ENCODE measurements around the gene UGT2B11.
A peak's percentile ranks its signal among the peaks of the same experiment; 100 is the strongest.
"Not testable (repeated sequence)": the region's sequence is repeated elsewhere in the genome, so short reads cannot be mapped to it uniquely, and the experiment has no call there.

The UGT2B11 gene

DNA sequence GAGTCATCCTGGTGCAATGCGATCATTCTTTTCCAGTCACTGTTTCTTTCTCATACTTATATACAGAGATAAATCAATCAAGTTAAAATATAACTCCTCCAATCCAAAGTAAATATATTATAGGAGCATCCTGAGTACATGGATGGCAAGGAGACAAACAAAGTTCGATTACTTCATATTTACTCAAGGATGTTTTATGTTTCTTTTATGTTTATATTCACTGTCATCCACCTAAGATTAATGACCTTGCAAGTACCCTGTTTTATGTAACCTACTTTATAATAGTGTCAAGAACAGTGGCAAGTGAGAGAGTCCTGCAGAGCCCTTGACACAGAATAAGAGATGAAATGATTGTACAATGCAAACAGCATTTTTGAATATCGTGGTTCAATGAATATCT is at the start of gene UGT2B11:
TSS of gene UGT2B11 (minus strand) at position 33 of the 400 bp plus-strand sequence. CDS start at position 7, 26 bp downstream.
- DNase-seq (ENCODE audit: low spot score): no peak

DNA sequence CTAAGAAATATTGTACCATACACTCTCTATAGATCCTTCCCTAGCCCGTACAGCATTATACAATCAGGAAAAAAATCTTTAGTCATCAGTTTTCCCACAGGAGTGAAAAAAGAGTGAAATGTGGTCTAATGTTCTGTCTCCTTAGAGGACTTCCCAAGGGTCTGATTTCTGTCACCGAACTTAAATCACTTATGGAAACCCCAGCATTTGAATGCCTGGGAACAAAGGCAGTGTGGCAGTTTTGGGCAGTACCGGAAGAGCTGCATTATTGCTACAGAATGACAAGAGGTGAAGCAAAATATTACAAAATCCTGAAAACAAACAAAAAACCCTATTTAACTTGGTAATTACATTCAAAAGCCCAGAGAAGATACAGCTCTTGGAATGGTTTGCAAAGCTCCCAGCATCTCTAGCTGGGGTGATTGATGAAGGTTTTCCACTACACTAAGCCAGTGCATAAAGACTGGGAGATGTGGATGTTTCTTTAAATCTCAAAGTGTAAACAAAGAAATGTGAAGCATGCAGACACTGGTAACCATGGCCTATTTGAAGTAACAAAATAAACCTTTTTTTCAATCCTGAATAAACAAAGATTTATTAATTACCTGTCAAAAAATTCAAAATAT is 38.7 kb upstream of the UGT2B11 start:
- DNase-seq (ENCODE audit: low spot score): not testable (repeated sequence)

DNA sequence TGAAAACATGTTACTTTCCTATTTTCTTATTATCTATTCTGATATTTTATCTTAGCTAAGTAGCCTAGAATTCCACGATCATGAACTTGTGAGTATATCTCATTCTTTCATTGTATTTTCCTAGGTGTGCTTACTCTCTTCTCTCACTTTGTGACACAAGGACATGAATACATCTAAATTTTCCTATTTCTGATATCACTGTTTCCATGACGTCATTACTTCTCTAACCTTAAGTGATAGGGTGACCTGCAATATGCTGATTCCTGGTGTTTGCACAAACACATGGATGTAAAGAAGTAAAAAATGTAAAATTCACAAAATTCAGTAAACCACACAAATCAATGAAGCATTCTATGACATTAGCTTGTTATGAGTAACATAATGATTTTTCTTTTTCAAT is 36.3 kb upstream of the UGT2B11 start:
- DNase-seq (ENCODE audit: low spot score): not testable (repeated sequence)

DNA sequence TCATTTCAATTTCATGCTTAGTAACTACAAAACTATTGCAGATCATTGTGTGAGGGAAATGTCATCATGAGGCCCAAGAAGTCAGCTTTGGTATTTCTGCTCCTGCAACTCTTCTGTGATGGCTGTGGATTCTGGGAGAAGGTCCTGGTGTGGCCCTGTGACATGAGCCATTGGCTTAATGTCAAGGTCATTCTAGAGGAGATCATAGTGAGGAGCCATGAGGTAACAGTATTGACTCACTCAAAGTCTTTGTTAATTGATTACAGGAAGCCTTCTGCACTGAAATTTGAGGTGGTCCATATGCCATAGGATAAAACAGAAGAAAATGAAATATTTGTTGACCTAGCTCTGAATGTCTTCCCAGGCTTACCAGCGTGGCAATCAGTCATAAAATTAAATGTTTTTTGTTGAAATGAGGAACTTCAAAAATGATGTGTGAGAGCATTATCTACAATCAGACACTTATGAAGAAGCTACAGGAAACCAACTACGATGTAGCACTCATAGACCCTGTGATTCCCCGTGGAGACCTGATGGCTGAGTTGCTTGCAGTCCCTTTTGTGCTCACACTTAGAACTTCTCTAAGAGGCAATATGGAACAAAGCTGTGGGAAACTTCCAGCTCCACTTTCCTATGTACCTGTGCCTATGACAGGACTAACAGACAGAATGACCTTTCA is 28.2 kb upstream of the UGT2B11 start:
- not testable (repeated sequence) for DNase-seq (ENCODE audit: low spot score)

DNA sequence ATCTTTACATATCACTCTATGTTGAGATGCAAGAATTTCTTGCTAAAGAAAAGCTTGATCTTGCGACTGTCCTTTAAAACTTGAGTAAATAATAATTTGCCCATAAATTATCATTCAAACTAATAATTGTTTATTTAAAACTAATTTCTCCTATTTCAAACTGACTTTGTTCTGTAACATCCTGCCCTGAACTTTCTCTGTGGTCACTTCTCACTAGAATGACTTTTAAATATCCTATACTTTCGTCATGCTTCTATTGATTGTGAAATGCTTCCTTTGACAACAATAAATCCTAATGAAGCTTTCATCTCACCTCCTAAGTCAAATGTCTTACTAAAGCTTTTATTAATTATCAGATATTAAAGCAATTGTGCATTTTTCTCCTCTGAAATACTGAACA is 27.2 kb upstream of the UGT2B11 start:
- not testable (repeated sequence) for DNase-seq (ENCODE audit: low spot score)

DNA sequence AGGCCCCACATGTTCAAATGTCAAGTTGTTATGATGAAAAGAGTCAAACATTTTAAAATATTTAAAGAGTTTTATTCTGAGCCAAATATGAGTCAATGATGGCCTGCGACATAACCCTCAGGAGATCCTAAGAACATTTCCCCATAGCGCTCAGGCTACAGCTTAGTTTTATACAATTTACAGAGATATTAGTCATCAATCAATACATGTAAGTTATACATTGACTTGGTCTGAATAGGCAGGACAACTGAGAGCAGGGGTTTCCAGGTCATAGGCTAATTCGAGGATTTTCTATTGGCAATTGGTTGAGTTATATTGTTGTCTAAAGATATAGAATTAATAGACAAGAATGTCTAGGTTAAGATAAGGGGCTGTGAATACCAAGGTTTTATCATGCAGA is 26.2 kb upstream of the UGT2B11 start:
- DNase-seq (ENCODE audit: low spot score): not testable (repeated sequence)

DNA sequence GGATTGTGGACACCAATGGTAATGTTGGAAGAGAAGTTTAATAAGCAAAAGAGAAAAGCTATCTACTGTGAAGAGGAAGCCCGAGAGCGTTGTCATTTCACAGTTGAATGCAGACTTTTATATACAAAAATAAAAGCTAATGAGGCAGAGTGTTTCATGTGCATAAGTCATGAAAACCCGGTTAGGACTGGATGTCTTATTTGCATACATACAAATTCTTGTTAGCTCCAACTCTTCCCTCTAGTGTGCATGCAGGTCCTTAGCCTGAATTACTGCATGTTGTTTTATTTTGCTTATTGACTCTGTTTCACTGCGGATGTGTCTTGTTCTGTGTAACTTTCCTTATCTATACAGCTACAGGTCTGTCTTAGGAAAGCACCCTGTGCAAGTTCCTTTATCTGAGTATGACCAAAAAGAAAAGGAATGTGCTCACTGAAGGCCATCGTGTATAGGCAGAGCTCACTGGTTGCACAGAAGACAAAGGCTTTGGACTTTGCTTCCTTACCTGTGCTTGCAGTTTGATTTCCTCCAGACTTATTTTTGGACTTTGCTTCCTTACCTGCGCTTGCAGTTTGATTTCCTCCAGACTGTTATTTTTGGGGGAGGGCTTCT is 25.1 kb upstream of the UGT2B11 start:
- DNase-seq (ENCODE audit: low spot score): no peak

DNA sequence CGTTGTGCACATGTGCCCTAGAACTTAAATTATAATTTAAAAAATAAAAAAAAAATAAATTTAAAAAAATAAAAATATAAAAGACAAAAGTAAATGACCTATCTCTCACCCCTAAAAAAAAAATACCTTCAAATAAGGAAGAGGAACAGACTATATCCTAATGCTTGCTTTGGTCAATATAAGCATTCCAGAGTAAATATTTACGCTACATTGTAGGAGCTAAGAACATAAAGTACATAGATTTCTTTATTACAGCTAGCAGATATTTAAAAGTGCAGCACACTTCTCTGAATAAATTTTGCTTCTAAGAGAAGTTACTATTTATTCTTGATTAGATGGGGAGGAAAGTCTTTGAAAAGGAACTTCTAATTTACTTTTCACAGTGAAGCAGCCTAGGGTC is 24.5 kb upstream of the UGT2B11 start:
- no peak for DNase-seq (ENCODE audit: low spot score)

DNA sequence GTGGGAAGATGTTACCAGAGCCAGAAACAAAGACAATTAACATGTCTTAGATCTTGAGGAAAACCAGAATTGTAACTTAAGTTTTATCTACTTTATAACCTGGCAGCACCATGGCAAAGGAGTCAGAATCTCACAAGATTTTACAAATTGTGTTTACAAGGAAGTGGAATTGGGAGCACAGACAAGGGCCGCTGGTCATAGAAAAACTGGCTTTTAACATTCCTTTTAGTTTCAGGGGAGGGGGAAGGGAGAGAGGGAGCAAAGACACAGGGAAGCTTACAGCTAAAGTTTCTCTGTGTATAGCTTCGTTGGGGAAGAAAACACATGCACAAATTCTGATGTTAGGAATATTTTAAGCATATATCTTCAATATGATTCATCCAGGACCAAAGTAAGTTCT is 10.3 kb upstream of the UGT2B11 start:
- no peak for DNase-seq (ENCODE audit: low spot score)

DNA sequence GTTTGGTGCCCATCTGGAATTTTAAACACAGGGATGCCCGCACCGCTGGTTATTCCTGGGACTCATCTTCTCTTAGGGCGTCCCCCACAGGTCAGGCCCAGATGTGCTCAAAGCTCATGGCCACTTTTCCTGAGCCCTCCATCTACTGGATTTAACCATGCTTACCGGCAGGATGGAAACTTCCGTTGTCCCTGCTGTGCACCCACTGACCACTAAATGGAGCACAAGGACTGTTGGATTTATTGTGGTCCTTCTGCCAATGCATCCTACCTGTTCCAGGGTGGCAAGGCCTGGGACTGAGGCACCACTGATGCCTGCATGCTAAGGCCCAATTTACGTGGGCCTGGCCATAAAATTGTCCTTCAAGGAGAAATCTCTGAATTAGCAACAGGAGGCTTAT is 8.7 kb upstream of the UGT2B11 start:
- not testable (repeated sequence) for DNase-seq (ENCODE audit: low spot score)

DNA sequence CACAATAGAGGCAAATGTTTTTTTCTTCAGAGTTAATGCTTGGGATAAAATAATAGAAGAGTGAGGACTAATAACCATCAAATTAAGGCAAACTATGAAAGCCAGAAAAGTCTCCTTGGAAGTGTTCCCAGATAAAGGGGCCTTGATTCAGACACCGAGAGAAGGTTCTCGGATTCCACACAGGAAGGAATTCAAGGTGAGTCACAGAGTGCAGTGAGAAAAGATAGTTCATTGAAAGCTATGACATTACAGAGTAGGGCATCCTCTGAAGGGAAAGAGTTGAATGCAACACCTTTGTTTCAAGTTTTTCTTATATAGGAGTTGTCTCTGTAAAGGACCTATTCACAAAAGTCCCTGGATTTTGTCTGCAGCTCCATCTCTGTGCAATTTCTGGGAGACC is 3.9 kb upstream of the UGT2B11 start:
- not testable (repeated sequence) for DNase-seq (ENCODE audit: low spot score)

DNA sequence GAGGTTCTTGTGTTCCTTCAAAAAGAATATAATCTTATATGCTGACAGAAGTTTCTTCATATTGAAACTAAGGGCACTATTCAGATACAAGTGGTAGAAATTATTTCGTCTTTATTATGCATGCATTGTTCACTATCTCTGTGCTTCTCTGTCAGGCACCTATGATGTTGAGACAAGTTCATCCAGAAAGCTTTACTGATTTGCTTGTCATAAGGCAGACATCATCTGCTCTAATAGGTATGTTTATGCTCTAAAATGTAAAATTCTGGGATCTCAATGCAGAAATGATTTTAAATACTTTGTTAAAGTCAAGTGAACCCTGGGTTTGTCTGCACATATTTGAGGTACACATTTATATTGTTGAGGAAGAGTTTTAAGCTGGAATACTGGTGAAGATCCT is 3.6 kb downstream of the UGT2B11 start:
- DNase-seq (ENCODE audit: low spot score): no peak

DNA sequence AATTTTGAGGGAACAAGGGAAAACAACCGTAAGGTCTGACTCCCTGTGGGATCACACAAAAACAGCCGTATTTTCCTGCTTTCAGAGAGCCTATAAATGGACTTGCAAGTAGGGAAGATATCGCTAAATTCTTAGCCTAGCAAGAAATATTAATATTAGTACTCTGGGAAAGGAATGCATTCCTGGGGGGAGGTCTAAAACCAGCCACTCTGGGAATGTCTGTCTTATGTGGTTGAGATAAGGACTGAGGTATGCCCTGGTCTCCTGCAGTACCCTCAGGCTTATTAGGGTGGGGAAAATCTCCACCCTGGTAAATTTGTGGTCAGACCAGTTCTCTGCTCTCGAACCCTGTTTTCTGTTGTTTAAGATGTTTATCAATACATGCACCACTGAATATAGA is 16.0 kb downstream of the UGT2B11 start:
- DNase-seq (ENCODE audit: low spot score): not testable (repeated sequence)

DNA sequence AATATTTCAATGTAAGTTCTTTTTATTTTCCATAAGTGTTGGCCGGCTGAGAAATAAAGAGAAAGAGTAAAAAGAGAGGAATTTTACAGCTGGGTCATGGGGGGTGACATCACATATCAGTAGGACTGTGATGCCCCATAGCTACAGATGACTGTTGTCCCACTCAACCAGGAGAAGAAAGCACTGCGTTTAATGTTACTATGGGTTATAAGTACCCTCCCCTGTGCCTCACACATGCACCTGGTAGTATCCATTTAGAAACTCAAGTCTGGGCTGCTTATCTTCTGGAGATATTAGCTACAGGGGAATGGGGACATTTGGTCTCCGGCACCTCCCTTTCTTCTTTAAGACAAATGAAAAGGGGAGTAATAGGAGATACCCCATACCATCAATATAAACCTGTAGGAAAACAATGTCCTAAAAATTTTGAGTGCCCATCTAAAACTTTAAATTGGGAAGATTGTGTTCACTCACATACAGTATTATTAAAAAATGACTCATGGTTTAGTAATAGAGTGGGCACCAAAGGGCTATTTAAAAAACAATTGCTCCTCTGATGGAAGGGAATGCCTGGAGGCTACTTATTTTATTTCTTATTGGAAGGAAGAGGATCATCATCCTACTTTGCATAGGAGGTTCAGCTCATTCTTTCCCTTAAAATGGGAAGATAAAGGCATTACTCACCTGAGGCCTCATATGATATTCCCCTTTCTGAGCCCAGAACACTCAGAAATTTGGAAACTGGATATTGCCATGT is 18.2 kb downstream of the UGT2B11 start:
- DNase-seq (ENCODE audit: low spot score): no peak

DNA sequence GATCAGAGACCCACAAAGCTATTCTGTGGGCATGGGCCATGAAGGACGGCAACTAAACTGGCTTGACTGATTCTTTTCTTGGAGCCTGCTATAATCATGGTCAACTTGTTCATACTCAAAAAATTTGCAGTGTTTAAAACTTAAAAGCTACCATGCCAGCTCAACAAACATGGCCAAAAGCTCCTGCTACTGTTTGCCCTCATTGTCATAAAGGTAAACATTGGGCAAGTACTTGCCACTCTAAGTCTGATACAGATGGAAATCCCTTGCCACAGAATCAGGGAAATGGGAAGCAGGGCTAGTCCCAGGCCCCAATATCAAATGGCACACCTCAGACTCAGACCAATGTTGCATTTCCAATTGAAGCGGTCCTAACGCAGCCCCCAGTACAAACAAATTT is 20.4 kb downstream of the UGT2B11 start:
- no peak for DNase-seq (ENCODE audit: low spot score)

DNA sequence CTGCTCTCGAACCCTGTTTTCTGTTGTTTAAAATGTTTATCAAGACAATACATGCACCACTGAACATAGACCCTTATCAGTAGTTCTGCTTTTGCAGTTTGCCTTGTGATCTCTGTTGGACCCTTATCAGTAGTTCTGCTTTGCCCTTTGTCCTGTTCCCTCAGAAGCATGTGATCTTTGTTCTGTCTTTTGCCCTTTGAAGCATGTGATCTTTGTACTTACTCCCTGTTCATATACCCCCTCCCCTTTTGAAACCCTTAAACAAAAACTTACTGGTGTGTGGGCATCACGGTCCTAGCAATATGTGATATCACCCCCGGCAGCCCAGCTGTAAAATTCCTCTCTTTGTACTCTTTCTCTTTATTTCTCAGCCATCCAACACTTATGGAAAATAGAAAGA is 22.6 kb downstream of the UGT2B11 start:
- DNase-seq (ENCODE audit: low spot score): not testable (repeated sequence)

DNA sequence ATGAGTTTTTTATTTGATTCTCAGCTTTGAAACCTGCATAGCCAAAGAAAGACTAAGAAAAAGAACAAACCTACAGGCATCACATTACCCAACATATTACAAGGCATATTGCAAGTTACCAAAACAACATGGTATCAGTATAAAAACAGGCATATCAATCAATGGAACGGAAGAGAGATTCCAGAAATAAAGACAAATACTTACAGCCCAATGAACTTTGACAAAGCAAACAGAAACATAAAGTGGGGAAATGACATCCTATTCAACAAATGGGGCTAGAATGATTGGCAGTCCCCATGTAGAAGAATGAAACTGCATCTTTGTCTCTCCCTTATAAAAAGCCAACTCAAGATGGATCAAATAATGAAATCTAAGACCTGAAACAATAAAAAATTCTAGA is 23.9 kb downstream of the UGT2B11 start:
- not testable (repeated sequence) for DNase-seq (ENCODE audit: low spot score)

DNA sequence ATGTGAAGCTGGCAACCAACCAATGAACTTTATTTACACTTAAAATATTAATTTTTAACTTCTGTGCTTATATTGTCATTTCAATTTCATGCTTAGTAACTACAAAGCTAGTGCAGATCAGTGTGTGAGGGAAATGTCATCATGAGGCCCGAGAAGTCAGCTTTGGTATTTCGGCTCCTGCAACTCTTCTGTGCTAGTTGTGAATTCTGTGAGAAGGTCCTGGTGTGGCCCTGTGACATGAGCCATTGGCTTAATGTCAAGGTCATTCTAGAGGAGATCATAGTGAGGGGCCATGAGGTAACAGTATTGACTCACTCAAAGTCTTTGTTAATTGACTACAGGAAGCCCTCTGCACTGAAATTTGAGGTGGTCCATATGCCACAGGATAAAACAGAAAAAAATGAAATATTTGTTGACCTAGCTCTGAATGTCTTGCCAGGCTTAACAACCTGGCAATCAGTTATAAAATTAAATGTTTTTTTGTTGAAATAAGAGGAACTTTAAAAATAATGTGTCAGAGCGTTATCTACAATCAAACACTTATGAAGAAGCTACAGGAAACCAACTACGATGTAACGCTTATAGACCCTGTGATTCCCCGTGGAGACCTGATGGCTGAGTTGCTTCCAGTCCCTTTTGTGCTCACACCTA is 32.9 kb downstream of the UGT2B11 start:
- not testable (repeated sequence) for DNase-seq (ENCODE audit: low spot score)

DNA sequence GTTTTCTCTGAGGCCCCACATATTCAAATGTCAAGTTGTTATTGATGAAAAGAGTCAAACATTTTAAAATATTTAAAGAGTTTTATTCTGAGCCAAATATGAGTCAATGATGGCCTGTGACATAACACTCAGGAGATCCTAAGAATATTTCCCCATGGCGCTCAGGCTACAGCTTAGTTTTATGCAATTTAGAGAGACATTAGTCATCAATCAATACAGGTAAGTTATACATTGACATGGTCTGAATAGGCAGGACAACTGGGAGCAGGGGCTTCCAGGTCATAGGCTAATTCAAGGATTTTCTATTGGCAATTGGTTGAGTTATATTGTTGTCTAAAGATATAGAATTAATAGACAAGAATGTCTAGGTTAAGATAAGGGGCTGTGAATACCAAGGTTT is 34.7 kb downstream of the UGT2B11 start:
- not testable (repeated sequence) for DNase-seq (ENCODE audit: low spot score)

DNA sequence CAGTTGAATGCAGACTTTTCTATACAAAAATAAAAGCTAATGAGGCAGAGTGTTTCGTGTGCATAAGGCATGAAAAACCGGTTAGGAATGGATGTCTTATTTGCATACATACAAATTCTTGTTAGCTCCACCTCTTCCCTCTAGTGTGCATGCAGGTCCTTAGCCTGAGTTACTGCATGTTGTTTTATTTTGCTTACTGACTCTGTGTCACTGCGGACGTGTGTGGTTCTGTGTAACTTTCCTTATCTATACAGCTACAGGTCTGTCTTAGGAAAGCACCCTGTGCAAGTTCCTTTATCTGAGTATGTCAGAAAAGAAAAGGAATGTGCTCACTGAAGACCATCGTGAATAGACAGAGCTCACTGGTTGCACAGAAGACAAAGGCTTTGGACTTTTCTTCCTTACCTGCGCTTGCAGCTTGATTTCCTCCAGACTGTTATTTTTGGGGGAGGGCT is 35.8 kb downstream of the UGT2B11 start:
- not testable (repeated sequence) for DNase-seq (ENCODE audit: low spot score)

DNA sequence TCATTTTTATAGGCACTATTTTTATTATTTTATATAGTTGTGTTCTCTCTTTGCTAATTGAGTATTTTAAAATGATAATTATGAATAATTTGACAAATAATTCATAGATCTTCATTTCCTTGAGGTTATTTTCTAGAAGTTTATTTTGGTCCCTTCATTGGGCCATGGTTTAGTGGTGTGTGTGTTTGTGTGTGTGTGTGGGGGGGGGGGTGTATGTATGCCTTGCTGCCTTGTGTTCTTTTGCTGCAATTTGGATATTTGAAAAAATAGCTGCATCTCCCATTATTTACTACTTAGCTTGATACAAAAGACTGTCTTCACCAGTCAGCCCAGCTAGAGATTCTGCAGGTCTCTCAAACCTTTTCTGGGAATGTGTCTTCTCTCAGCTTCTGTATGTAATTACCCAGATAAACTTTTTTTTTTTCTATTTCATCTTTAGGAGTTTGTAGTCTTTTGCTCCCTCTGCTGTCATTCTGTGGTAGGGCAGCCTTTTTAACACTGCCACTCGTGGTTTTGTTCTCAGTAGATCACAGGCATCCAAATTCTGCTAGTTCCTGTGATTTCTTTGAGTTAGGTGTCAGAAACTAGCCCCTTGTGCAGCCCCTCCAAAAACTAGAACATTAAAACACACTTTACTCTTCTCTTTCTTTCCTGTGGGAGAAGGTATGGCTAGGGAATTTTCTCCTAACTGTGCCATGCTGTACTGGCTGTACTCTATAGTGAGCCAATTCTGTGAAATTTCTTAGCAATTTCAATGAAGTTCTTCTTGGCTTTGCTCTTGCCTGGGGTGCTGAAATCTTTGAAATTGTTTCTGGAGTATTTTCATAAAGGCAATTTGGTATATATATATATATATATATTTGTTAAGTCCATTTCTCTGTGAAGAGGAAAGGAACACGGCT is 44.1 kb downstream of the UGT2B11 start:
- peak; percentile 11 for DNase-seq (ENCODE audit: low spot score)

Measured in cerebellar cortex (tissue), 1 donor.